Epithelial cell of prostate (primary cell): ENCODE measurements around the gene TBXAS1.
"Not testable (repeated sequence)": the region's sequence is repeated elsewhere in the genome, so short reads cannot be mapped to it uniquely, and the experiment has no call there.

Experiments used
- DNase-seq: peaks from one replicate; pipeline ENCODE4 v3.0.0-alpha.2; 2011; ENCODE audit warnings: low read depth, low spot score
- H3K27ac ChIP-seq: fragments of 450-650 bp; 2 replicates; pipeline ENCODE4 v1.5.1; 2017; ENCODE audit warnings: mild to moderate bottlenecking

The TBXAS1 gene

GRCh38 chr7:139908792-139909191 is 79.7 kb downstream of the TBXAS1 start:
- DNase-seq = no peak
- no peak overlapping the region for H3K27ac ChIP-seq

- DNase-seq = no peak
- no peak overlapping the region for H3K27ac ChIP-seq
Measured at GRCh38 chr7:139909379-139910050, 80.5 kb downstream of the TBXAS1 start.

DNA sequence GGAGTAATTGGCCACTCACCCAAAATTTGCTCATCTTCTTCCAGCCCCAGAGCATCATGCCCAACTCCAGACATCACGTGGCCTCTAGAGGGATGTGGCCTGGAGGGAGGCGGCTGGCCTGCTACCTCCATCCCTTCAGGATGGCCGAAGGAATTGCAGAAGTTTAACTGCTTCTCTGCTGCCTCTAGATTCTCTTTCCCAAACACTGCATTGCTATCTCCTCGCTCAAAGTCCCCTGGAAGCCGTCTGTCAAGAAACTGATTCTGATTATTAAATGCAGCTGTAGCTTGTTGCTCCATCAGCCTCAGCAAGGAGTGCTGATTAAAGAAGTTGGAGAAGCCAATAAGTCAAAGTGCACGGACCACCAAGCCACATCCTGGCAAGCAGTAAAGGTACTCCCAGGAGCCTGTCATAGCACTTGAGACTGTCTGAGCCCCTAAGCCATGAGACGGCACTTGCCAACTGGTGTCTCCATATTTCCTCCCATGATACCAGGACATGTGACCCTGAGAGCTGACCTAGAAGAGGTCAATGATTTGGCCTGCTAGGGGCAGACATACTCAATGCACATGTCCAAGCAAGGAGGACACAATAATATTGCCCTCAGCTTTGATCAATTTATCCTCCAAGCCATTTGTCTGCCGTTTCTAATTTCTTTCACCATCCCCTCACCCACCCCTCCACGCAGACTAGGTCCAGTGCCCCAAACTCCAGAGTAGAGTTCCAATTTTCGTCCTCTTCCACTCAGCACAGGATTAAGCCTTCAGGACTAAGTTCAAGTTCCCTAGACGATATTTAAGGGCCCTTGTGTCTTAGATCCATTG is 84.2 kb downstream of the TBXAS1 start:
- DNase-seq = no peak

DNA sequence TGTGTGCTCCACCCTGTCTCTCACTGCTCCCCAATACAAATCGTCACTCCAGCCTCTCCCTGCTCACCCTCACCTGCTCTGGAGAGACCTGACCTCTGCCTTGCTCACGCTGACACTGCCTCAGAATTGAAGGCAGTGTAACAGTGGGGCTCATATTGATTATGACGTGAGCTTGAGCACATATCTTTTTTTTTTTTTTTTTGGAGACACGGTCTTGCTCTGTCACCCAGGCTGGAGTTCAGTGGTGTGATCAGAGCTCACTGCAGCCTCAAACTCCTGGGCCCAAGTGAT is 84.7 kb downstream of the TBXAS1 start:
- no peak for DNase-seq
- H3K27ac ChIP-seq = no peak overlapping the region

More for the DNA sequence above, 84.2 kb downstream of the TBXAS1 start:
- no peak overlapping the region for H3K27ac ChIP-seq

- no peak overlapping the region for H3K27ac ChIP-seq
- no peak for DNase-seq
Measured at GRCh38 chr7:139914306-139915267, 85.5 kb downstream of the TBXAS1 start.

DNA sequence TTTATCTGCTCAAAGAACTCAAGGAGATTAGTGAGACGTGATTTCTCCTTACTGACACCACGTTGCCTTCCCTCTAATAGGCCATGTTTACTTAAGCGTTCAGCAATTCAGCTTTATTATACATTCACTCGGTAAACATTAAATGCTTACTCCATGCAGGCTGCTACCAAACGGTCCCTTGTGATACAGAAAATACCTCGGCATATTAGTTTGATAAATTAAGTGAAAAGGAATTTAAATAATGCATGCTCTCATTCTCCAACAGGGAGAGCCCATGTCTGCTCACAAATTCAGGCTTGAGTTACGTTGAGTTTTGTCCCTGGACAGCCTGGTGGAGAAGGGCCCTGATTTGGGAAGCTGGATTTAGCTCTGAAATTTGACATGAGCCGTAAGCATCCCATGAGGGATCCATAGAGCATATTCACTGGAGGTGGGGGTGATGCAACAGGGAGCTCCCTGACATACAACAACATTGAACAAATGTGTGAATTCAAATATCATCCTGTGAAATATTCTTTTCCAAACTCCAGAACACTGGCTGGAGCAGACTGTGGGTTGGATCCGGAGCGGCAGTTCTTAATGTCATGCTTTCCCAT is 86.3 kb downstream of the TBXAS1 start:
- no peak for DNase-seq
- H3K27ac ChIP-seq = peak overlapping the region; percentile 78

DNA sequence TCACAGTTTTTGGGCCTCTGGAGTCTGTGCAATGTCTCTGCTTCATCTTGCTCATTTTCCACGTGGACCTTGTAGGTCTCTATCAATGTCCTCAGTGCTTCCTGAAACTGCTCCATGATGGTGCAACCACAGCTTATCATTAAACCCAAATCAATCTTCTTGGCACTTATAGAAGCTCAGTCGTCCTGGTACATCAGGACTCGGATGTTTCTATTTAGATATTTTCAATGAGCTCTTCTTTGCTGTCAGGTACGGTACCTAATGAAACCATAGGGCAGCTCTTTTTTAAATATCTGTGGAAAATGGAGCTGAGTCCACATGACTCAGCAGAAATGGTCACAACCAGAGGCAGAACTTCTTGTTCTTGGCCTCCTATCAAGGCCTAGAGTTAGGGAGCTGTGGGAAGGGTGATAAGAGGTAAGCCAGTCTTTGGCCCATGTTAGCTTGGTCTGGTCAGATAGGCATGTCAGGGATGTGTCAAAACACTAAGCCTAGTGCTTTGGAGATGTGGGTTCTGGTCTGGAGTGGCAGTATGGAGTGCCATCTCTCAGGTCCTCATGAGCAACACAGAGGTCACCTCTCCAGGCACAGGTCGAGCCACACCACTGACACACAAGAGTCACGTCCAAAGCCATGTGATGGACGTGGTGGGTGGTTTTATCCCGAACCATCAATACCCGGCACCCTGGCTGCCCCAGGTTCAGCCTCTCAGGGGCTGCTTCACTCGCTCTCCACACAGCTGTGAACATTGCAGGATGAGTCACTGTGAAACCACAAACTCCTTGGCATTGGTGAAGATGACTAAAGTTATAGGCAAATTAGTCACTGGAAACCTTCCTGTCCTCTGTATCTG is 87.0 kb downstream of the TBXAS1 start:
- H3K27ac ChIP-seq = peak overlapping the region; percentile 78
- DNase-seq = peak; percentile 93

GRCh38 chr7:139916717-139917395 is 87.8 kb downstream of the TBXAS1 start:
- no peak for DNase-seq
- peak overlapping the region; percentile 78 for H3K27ac ChIP-seq

- H3K27ac ChIP-seq = no peak overlapping the region
- no peak for DNase-seq
Measured at GRCh38 chr7:139917851-139918250, 88.8 kb downstream of the TBXAS1 start.

DNA sequence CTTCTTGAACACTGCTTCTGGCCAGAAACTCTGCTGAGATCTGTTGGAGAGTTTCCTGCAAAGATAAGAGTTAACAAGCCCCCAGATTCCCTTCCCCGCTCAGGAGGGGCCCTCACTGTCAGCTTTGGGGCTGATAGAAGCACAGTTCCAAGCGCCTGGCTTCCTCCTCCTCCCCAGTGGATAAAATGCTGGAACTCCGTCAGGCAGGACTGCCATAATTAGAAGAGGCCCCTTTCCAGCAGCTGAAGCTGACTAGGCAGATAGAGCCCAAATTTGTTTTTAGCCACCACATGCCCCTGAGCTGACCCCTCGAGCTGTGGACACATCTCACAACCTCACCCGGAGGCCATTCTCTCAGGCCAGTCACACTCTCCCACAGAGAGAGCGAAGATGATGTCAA is 89.4 kb downstream of the TBXAS1 start:
- no peak for DNase-seq

GRCh38 chr7:139923090-139923489 is 94.0 kb downstream of the TBXAS1 start:
- H3K27ac ChIP-seq = no peak overlapping the region
- no peak for DNase-seq

More for the DNA sequence above, 89.4 kb downstream of the TBXAS1 start:
- H3K27ac ChIP-seq = no peak overlapping the region

DNA sequence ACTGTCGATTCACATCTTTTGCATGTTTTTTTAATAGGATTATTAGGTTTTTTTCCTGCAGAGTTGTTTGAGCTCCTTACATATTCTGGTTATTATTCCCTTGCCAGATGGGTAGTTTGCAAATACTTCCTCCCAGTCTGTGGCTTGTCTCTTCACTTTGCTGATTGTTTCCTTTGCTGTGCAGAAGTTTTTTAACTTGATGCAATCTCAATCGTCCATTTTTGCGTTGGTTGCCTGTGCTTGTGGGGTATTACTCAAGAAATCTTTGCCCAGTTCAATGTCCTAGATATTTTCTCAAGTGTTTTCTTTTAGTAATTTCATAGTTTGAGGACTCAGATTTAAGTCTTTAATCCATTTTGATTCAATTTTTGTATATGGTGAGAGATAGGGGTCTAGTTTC is 95.4 kb downstream of the TBXAS1 start:
- H3K27ac ChIP-seq = no peak overlapping the region
- DNase-seq = no peak

DNA sequence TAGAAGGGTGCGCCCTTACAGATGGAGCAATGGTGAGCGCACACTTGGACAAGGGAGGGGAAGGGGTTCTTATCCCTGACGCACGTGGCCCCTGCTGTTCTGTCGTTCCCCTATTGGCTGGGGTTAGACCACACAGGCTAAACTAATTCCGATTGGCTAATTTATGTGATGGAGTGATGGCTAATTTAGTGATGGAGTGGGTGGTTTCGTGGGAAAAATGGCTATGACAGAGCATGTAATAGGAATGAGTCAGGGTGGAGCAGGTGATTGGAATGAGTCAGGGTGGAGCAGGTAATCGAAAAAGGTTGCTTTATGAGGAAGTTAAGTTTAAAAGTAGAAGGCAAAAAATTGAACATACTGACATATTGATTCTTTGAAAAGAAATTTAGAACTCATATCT is 100.2 kb downstream of the TBXAS1 start:
- H3K27ac ChIP-seq, DNase-seq: not testable (repeated sequence)

GRCh38 chr7:139930286-139930965 is 101.4 kb downstream of the TBXAS1 start:
- no peak overlapping the region for H3K27ac ChIP-seq

GRCh38 chr7:139931190-139931934 is 102.3 kb downstream of the TBXAS1 start:
- DNase-seq = no peak
- H3K27ac ChIP-seq = no peak overlapping the region

More at GRCh38 chr7:139930286-139930965, 101.4 kb downstream of the TBXAS1 start:
- no peak for DNase-seq

DNA sequence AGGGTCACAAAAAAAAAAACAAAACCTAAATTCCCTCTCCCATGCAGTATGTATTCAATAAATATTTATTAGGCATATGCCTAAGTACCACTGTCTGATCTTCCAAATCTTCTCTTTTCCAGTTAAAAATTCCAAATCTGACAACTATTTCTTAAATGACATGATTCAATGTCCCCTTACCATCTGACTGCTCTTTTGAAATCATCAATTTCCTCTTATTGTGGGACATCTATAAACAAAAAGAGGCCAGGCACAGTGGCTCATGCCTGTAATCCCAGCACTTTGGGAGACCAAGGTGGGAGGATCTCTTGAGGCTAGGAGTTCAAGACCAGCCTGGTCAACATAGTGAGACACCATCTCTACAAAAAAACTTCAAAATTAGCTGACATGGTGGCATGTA is 103.5 kb downstream of the TBXAS1 start:
- H3K27ac ChIP-seq = no peak overlapping the region
- no peak for DNase-seq

DNA sequence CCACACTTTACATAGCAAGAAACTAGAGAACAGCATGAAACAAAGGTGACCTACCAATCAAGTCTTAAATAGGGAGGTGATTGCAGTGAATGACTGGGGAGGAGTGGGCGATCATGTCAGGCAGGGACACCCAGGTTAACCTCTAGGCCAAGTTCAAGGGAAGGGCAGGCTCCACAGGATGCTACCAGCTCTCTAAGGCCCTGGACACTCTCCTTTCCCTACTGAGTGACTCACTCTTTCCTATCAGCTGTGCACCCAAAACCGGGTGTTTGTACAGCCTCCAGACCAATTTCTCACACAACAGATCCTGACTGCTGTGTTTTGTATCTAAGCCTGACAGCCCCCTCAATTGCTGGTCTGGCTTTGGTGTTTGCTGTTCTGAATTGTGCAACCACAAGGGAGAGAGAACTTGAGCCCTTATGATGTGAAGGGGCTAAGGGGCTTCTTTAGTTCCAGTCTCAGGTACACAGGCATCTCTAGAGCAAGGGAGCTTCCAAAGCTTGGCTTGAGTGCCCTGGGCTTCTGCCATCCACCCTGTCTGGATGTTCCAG is 107.8 kb downstream of the TBXAS1 start:
- H3K27ac ChIP-seq = no peak overlapping the region
- no peak for DNase-seq
